HG03066 (cell line): ENCODE data around the gene CACTIN.
"Not testable (repeated sequence)": the region's sequence is repeated elsewhere in the genome, so short reads cannot be mapped to it uniquely, and the experiment has no call there.

ENCODE experiments used
- ATAC-seq: cut with Tn5 transposase; IDR thresholded peaks from one replicate; pipeline ENCODE4 v1.9.1; 2021; ENCODE audit warnings: low read depth; ENCODE audit not compliant: unreplicated experiment

The CACTIN gene

DNA sequence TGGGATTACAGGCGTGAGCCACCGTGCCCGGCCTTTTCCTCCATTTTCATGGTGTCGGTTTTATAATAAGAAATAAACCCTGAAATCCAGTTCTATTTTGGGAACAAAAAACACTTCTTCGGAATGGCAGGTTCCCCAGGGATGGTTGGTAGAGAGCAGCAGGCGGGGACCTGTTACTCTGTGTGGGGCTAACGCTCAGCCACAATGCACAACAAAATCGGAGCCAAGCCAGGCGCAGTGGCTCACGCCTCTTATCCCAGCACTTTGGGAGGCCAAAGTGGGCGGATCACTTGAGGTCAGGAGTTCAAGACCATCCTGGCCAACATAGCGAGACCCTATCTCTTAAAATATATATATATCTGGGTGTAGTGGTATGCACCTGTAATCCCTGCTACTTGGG lies 25.6 kb downstream of the CACTIN start:
- ATAC-seq = no peak

GRCh38 chr19:3599776-3600187 lies 26.8 kb downstream of the CACTIN start:
- no peak for ATAC-seq

DNA sequence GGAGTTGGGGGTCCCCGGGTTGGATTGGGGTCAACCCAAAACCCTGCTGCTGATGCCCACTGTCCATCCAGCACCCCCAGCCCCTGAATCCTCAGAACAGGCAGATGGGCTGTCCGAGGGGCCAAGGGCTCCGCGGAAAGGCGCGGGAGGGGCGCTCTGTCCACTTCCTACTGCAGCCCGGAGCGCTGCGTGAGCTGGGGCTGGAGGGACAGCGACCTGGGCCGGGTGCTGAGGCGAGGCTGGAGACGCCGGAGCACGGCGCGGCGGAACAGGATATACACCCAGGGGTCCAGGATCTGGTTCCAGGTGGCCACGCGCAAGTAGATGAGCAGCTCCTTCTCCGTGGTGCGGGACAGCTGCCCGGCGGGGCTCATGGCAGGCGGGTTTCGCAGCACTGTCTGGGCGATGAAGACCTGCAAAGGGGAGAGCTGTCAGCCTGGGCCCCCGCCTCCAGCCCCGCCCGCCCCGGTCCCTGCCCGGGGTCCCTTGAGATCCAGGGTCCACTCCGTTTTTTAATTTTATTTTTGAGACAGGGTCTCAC lies 31.0 kb downstream of the CACTIN start:
- no peak for ATAC-seq

DNA sequence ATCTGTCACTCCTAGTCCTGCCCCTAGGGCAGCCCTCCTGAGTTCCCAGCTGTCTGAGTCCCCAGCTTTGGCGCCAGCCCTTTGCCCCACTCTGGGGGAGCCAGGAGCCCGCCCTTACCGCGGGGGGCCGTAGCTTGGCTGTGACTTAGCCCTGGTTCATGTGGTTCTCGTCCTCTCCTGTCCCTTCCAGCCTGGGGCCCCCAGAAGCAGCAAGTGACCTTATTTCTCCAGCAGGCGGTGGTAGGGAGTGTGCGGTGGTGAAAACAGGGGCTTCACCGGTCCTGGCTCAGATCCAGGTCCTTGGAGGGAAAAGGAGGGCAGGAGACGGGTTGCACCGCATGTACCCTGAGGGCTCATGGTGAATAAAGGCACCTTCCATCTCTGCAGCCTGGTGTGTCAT lies 33.4 kb downstream of the CACTIN start:
- ATAC-seq = no peak

DNA sequence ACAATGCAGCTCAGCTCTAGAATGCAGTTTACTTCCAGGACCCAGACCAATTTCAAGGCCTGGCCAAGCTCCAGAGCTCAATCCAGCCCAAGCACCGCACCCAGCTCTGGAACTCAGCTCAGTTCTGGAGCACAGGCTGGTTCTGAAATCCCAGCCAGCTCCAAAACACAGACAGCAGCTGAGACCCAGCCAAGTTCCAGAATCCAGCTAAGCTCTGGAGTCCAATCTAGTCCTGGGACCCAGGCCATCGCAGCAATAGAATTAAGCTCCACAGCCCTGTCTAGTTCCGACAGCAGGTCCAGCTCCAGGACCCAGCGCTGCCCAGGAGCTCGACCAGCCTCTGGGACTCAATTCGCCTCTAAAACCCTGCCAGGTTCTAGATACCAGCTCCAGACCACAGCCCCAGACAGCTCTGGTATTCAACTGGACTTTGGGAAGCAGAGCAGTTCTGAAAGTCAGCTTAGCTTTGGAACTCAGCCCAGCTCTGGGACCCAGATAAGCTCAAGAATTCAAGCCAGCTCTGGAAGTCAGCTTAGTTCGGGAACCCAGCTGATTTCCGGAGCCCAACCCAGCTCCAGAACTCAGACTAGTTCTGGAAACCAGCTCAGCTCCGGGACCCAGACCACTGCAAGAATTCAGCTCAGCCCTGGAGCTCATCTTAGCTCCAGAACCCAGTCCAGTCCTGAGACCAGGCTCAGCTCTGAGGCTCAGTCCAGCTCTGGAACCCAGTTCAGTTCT lies 34.5 kb downstream of the CACTIN start:
- ATAC-seq = no peak

DNA sequence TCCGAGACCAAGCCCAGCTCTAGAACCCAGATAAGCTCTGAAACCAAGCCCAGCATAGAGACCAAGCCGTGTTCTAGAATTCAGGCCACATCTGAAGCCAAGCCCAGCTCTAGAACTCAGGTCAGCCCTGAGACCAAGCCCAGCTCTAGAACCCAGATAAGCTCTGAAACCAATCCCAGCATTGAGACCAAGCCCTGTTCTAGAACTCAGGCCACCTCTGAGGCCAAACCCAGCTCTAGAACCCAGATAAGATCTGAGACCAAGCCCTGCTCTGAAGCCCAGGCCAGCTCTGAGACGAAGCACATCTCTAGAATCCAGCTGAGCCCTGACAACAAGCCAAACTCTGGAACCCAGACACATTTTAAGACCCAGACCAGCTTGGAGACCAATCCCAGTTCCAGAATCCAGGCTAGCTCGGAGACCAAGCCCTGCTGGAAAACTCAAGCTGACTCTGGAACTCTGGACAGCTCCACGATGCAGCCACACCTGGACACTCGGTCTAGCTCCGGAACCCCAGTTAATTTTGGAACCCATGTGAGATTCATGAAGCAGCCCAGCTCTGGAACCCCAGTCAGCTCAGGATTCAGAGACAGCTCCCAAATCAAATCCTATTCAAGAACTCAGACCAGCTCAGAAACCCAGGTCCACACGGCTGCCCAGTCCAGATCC lies 35.5 kb downstream of the CACTIN start:
- ATAC-seq = no peak

DNA sequence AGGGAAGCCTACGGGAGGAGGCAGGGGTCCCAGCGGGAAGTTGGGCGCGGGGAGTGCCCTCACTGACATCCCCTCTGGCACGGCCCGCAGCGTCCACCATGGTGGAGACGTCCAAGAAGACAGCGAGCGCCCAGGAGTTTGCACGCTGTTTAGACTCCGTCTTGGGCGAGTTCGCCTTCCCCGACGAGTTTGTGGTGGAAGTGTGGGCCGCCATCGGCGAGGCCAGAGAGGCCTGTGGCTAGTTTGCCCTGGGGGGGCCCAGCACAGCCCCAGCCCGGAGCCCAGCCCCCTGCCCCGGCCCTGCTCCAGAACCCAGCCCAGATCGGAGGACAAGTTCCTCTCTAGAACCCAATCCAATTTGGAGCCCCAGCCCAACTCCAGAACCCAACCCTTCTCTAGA lies 36.6 kb downstream of the CACTIN start:
- no peak for ATAC-seq

- ATAC-seq = no peak
These were observed 37.2 kb downstream of the CACTIN start for GRCh38 chr19:3589439-3589838.

GRCh38 chr19:3586707-3587346 lies 39.8 kb downstream of the CACTIN start:
- ATAC-seq = no peak

- no peak for ATAC-seq
These were observed 40.4 kb downstream of the CACTIN start for GRCh38 chr19:3586127-3586626.

GRCh38 chr19:3585301-3586126 lies 41.1 kb downstream of the CACTIN start, which contains the start of gene GIPC3:
TSS of gene GIPC3 (plus strand) at chr19:3585478. CDS start at chr19:3585598, 120 bp downstream.
- no peak for ATAC-seq

DNA sequence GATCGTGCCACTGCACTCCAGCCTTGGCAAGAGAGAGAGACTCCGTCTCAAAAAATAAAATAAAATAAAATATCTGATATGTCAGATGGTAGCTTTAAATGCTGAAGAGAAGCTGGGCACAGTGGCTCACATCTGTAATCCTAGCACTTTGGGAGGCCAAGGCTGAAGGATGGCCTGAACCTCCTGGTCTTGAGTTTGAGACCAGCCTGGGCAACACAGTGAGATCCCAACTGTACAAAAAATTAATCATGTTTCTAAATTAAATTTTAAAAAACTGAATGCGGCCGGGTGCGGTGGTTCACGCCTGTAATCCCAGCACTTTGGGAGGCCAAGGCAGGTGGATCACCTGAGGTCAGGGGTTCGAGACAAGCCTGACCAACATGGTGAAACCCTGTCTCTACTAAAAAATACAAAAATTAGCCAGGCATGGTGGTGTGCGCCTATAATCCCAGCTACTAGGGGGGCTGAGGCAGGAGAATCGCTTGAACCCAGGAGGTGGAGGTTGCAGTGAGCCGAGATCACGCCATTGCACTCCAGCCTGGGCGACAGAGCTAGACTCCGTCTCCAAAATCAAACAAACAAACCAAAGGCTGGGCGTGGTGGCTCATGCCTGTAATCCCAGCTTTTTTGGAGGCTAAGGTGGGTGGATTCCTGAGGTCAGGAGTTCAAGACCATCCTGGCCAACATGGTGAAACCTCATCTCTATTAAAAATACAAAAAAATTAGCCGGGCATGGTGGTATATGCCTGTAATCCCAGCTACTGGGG lies 42.4 kb downstream of the CACTIN start:
- not testable (repeated sequence) for ATAC-seq

DNA sequence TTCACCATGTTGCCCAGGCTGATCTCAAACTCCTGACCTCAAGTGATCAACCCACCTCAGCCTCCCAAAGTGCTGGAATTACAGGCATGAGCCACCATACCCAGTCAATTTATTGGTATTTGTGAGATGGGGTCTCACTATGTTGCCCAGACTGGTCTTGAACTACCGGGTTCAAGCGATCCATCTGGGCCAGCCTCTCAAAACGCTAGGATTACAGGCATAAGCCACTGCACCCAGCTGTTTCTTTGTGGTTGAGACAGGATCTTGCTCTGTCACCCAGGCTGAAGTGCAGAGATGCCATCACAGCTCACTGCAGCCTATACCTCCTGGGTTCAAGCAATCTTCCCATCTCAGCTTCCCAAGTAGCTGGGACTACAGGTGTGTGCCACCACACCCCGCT lies 44.8 kb downstream of the CACTIN start:
- ATAC-seq = not testable (repeated sequence)

GRCh38 chr19:3580156-3580934 lies 46.2 kb downstream of the CACTIN start:
- ATAC-seq = no peak

- ATAC-seq = no peak
These were observed 48.2 kb downstream of the CACTIN start for GRCh38 chr19:3578390-3578789.

- no peak for ATAC-seq
These were observed 48.8 kb downstream of the CACTIN start for GRCh38 chr19:3577723-3578344.

GRCh38 chr19:3576696-3577443 lies 49.7 kb downstream of the CACTIN start:
- ATAC-seq = no peak
